ENCODE measurements around the gene RNF7.

DNA sequence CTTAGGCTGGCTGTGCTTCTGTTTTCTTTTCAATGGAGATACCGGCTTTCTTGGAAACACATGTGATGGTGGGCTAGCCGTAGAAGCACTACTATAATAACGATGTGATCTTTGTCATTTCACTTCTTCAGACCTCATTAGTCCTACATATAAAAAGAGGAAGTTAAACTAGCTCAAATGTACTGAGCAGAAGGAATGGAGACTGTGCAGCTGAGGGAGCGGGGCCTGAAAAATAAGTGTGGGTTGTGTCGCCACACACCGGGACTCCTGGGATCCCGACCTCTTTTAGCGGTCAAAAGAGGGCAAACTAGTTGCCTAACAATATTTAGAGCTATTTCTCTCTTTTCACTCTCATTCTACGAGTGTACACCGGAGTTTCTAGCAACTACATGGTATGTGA is 1.0 kb upstream of the RNF7 start:
- no peak for TF ChIP-seq CTCF (IDR thresholded peaks at IDR 0.05; ENCODE audit: extremely low read depth in 1 of 2, insufficient read depth in 1 of 2, low read depth in 1 of 2, low read length in 2 of 2)
- no peak for TF ChIP-seq POLR2A (IDR thresholded peaks at IDR 0.05; ENCODE audit: low read depth, low read length)
- TF ChIP-seq MAX (IDR thresholded peaks at IDR 0.05; ENCODE audit: insufficient read depth, insufficient read length) = no peak
